GM19395 (cell line): ENCODE results near the gene RTBDN.
A peak's percentile ranks its signal among the peaks of the same experiment; 100 is the strongest.
"Not testable (repeated sequence)": the region's sequence is repeated elsewhere in the genome, so short reads cannot be mapped to it uniquely, and the experiment has no call there.

Experiments
- ATAC-seq: cut with Tn5 transposase; IDR thresholded peaks from one replicate; pipeline ENCODE4 v1.9.1; 2021; ENCODE audit warnings: mild to moderate bottlenecking, moderate library complexity; ENCODE audit not compliant: unreplicated experiment

RTBDN gene

DNA sequence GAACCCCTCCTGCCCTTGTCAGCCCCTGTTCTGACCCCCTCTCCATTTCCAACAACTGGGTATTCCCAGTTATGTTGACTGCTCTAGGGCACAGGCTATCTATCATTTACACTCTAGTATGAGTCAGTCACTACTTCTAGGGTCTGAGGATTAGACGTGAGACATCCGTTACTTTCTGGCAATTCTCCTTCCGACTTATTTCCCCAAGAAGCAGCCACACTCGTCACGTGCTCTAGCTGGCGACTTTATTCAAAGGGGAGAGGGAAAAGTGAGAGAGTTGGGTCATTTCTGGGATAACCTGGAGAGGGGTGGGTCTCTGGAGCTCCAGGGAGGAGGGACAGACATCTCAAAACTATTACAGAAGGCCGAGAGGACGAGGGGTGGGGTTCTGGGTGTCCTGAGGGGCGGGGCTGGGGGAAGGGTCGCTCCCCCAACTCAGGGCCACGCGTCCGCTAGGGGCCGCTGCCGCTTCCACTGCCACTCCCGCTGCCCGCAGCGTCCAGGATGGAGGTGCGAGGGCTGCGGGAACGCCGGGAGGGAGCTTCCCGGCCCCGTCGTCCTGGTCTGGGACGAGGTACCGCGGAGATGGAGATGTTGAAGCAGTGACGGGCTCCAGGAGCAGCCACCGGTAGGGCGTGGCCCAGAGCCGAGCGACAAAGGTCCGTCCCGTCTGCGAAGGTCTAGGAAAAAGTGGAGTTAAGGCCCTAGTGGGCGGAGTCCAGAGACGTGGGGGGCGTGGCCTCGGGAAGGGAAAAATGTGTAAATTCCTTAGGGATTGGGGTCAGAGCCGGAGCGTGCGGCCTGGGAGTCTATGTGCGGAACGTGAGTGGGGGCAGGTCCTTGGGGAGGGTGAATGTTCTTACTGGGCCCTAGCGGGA is 8.9 kb downstream of the RTBDN start:
- ATAC-seq, result no peak

DNA sequence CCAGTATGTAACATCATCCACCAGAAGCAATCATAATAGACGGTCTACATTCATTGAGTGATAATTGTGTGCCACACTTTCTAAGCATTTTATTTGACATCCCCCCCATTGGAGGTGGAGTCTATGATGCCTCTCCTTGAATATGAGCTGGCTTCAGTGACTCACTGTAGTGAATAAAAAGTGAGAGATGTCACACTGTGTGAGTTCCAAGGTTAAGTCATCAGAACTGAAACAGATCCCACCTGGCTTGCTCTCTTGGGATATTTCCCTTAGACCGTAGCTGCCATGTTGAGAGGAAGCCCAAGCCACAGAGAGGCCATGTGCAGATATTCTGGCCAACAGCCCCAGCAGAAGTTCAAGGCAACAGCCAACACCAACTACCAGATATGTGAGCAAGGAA is 12.6 kb downstream of the RTBDN start:
- ATAC-seq, result no peak

DNA sequence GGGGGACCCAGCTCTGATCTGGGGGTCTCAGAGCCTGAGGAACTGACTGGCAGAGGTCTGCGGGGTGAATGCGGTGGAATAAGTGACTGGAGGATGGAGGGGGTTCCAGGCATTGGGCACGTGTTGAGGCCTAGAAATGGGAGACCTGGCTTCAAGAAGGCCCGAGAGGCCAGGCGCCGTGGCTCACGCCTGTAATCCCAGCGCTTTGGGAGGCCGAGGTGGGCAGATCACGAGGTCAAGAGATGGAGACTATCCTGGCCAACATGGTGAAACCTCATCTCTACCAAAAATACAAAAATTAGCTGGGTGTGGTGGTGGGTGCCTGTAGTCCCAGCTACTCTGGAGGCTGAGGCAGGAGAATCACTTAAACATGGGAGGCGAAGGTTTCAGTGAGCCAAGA is 16.6 kb downstream of the RTBDN start:
- ATAC-seq, result not testable (repeated sequence)

DNA sequence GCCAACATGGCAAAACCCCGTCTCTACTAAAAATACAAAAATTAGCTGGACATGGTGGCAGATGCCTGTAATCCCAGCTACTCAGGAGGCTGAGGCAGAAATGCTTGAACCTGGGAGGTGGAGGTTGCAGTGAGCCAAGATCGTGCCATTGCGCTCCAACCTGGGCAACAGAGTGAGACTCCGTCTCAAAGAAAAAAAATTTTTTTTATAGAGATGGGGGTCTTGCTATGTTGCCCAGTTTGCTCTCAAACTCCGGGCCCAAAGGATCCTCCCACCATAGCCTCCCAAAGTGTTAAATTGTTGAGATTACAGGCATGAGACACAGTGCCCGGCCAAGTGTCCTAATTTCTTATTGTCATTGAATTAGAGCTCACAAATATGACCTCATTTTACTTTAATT is 17.2 kb downstream of the RTBDN start:
- ATAC-seq, result not testable (repeated sequence)

DNA sequence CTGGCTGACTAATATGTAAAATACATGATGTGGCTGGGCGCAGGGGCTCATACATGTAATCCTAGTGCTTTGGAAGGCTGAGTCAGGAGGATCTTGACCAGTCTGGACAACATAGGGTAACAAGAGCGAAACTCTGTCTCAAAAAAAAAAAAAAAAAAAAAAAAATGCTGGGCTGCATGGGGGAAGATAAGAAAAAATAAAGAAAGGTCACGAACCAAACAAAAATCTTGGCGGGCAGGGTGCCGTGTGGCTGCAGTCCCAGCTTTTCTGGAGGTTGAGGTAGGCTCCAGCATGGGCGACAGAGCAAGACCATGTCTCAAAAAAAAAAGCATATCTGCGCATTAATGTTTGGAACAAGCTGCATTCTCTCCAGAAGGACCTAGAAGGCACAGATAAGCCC is 19.3 kb downstream of the RTBDN start:
- ATAC-seq, result no peak

DNA sequence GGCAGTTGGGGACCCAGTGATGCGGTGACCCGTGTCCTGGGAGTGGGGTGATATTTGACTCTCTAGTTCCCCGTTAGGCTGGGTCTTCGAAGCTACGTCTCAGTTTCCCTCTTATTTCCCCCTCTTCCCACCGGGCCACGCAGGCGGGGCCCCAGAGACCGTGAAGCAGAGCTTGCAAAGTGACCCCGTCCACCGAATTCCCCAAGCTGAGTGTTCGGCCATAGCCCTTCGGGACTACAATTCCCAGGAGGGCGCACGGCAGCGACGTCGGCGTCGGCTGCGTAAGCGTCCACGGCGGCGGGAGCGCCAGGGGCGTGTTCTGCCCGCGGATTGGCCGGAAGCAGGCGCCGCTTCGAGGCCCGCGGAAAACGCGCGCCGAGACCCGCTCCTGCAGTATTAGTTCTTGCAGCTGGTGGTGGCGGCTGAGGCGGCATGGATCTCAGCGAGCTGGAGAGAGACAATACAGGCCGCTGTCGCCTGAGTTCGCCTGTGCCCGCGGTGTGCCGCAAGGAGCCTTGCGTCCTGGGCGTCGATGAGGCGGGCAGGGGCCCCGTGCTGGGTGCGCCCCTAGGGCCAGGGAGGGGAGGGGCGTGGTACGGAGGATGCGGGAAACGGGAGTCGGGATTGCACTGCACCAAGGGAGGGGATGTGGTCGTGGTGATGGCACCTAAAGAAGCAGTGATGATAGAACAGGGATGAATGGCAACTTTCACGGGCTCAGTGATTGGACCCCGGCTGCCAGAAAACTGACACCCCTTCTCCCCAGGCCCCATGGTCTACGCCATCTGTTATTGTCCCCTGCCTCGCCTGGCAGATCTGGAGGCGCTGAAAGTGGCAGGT is 27.9 kb downstream of the RTBDN start, which contains the start of gene RNASEH2A:
RNASEH2A (plus strand) TSS at position 343 of the 840 bp plus-strand sequence; CDS start at position 433, 90 bp downstream.
- ATAC-seq, result peak; percentile 71

DNA sequence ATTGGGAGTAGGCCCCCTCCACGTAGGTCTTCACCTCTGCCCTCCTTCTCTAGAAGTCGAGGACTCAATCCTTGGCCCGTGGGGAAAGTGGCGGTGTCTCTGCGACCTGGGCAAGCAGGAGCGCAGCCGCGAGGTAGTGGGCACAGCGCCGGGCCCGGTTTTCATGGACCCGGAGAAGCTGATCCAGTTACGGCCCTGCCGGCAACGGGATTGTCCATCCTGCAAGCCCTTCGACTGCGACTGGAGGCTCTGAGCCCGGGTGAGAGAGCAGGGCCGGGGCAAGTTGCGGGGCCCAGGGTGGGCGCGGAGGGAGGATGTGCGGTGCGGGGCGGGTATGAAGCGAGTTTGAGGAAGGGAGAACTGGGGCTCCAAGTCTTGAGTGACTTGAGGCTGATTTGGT is 30.3 kb downstream of the RTBDN start:
- ATAC-seq, result no peak

DNA sequence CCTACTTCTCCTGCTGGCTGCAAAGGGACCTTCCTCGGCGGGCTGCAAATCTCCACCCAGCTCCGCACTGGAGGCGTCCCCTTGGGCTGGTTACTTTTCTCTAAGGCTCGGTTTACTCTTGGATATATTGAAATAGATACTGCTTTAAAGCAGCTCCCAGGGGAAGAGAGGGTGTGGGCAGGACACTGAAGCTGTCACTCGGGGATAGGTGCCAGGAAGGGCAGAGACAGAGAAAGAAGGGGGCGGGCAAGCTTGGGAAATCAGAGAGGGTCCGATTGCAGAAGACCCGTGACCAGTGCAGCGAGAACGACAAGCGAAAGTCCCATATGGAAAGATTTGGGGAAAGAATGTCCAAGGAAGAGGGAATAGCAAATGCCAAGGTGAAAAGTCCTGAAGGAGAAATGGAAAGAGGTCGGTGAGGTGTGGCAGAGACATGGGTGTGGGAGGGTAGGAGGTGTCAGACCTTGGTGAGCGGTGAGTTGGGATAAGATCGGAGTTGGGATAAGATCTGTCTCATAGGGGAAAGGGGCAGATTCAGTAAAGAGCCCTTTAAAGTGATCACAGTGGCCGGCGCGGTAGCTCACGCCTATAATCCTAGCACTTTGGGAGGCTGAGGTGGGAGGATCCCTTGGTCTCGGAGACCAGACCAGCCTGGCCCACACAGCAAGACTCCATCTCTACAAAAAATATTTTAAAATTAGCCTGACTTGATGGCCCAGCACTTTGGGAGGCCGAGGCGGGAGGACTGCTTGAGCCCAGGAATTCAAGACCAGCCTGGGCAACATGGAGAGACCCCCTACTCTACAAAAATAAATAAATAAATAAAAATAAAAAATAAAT is 31.9 kb downstream of the RTBDN start:
- ATAC-seq, result no peak

DNA sequence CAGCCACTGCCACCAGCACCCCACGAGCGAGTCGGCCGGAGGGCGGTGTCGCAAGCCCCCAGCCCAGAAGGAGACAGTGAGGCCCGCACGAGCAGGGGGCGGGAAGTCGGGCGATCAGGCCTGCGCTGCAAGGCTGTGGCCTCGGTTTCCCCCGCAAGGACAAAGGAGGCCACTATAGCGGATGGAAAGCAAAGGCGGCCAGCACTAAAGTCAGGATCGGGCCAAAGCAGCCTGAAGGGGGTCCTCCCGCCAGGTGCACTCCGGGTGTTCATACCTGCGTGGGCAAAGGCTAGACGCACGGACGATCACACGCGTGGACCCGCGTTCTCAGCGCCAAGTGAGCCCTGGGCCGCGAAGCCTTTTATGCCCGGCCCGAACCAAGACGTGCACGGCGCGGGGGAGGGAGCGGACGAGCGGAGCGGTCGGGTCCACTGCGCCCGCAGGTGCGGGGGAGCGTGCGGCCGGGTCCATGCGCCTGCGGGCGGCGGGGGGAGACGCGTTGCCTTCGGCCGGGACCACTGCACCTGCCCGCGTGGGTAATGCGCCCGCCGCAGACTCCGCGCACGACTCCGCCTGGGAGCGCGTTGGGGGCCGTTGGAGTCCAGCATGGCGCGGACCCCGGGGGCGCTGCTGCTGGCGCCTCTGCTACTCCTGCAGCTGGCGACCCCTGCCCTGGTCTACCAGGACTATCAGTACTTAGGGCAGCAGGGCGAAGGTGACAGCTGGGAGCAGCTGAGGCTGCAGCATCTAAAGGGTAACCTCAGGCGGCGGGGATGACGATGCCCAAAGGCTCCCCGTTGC is 32.7 kb downstream of the RTBDN start, which contains the start of the genes PRDX2 and THSD8:
PRDX2 (minus strand) TSS at position 335 of the 801 bp plus-strand sequence. CDS start 539 bp downstream, outside the sequence.
THSD8 (plus strand) TSS at position 604 of the 801 bp plus-strand sequence; CDS start at position 607, 3 bp downstream.
- ATAC-seq, result no peak

DNA sequence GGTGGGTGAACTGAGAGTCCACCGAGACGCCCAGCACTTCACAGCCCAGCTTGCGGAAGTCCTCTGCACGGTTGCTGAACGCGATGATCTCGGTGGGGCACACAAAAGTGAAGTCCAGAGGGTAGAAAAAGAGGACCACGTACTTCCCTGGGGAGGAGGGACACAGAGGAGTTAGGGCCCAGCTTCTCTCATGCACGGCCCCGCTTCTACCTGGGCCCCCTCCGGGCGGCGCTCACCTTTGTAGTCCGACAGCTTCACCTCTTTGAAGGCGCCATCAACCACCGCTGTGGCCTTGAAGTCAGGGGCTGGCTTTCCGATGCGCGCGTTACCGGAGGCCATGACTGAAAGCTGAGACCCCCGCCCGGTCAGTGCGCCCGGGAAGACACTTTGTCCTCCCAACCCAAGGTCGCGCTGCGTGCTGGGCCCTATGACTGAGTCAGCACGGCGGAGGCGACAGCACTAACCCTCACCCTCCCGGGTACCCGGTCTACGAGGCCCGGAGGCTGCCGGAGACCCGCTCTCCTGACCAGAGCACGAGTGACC is 33.4 kb downstream of the RTBDN start:
- ATAC-seq, result no peak

DNA sequence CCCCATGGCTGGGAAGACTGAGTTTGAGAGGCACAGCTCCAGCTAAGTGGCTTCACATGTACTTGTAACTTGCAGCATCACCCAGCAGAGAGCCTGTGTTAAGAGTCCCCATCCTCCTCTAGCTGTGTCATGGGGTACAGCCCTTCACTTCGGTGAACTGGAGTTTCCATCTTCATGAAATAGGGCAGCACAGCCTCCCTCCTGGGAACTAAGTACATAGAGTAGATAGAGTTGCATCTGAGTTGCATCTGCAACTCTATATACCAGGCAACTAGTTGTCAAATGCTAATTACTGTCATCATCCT is 34.0 kb downstream of the RTBDN start:
- ATAC-seq, result no peak

DNA sequence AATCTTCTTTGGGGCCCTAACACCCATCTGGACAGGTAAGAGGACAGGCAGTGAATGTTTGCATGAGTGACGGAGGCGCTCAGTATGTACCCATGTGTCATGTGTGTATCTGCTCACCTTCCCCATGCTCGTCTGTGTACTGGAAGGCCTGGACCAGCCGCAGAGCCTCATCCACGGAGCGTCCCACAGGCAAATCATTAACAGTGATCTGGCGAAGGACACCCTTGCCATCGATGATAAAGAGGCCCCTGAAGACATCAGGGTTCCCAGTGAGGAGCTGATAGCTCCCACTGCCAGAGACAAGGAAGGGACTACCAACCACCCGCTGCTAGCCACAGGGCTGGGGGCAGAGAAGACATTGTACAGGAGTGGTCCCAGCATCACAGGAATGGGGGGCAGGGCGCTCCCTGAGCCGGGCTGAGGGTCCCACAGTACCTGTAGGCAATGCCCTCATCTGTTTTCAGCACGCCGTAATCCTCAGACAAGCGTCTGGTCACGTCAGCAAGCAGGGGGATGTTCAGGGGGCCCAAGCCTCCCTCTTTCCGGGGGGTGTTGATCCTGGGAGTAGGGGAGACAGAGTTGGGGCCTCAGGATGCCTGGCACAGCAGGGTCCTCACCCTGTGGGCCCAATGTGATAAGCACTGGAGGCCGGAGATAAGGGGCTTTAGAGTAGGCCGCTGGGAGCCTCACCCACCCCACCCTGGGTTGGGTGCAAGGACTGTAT is 34.5 kb downstream of the RTBDN start:
- no peak for ATAC-seq

DNA sequence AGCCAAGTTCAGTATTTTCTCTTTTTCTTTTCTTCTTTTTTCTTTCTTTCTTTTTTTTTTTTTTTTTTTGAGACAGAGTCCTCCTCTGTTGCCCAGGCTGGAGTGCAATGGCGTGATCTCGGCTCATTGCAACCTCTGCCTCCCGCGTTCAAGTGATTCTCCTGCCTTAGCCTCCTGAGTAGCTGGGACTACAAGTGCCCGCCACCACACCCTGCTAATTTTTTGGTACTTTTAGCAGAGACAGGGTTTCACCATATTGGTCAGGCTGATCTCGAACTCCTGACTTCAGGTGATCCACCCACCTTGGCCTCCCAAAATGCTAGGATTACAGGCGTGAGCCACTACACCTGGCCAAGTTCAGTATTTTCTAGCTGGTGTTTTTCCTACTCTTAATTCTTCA is 36.8 kb downstream of the RTBDN start:
- not testable (repeated sequence) for ATAC-seq

DNA sequence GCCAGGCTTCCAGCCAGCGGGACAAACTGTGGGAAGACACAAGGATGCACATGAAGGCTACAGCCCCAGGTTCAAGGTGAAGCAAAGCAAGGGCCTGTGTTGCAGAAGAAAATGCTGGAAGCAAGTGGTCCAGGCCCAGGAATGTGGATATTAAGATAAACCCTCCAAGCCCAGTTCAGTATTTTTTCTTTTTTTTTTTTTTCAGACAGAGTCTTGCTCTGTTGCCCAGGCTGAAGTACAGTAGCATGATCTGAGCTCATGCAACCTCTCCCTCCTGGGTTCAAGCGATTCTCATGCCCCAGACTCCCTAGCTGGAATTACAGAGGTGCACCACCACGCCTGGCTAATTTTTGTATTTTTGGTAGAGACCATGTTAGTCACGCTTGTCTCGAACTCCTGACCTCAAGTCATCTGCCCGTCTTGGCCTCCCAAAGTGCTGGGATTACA is 37.2 kb downstream of the RTBDN start:
- no peak for ATAC-seq

DNA sequence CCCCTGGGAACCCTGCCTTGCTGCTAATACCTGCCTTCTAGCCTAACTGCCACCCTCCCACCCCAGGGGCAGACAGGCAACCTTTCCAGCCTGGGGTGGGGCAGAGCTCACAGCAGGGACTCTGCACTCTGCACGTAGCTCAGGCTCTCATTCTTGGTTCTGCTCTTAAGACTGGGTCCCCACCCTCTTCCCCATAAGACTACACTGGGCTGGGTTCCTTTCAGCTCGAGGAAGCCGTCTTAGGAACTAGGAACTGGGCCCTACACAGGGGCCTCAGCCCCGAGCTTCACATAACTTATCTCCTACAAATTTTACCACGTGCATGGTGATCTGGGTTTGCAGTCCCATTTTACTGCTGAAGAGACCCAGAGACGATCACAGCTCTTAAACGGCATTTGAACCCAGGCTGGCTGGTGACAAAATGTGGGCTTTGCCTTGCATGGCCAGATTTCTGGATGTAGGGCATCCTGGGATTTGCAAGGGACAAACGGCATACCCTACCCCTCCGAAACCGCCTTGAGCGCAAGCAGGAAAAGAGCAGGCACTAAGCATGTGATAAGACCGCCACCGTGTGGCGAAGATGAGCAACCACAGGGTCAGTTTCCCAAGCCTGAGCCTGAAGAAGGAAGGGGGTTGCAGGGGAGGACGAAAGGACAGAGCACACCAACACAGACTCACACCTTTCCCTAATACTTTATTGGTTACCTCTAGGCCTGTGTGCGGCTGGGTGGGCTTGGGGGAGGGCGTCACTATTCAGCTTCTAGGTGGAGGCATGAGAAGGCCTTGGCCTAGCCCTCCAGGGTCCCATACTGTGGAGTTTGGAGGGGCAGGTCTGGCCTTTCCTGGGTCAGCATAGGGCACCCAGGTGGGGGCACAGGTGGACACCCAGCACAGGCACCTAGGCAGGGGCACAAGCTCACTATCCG is 38.0 kb downstream of the RTBDN start:
- no peak for ATAC-seq

DNA sequence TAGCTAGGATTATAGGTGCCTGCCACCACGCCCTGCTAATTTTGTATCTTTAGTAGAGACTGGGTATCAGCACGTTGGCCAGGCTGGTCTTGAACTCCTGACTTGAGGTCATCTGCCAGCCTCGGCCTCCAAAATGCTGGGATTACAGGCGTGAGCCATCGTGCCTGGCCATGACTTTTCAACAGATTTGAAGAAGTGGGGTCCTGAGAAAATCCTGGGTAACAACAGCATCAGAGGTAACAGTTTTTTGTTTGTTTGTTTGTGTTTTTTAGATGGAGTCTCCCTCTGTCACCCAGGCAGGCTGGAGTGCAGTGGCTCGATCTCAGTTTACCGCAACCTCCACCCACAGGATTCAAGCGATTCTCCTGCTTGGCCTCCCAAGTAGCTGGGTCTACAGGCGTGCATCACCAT is 39.4 kb downstream of the RTBDN start:
- no peak for ATAC-seq

DNA sequence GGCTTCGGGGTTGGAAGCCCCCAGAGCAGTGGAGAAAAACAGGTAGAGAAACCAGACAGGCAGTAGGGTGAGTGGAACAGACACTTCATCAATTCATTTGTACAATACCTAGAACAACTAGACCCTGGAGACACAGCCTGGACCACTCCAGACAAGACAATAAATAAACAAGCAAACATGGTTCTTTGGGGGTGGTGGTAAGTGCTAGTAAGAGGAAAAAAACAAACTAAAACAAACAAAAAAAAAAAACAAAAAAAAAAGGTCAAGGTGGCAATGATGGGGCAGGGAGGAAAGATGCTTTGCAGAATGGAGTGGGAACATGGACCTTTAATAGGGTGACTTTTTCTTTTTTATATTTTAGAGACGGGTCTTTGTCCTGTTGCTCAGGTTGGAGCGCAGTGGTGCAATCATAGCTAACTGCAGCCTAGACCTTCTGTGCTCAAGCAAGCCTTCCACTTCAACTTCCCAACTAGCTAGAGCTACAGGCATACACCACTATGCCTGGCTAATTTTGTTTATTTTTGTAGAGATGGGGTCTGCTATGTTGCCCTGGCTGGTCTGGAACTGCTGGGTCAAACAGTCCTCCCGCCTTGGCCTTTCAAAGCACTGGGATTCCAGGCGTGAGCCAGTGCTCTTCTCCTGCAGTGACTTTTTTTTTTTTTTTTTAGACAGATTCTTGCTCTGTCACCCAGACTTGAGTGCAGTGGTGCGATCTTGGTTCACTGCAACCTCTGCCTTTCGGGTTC is 40.0 kb downstream of the RTBDN start:
- no peak for ATAC-seq
